Endothelial cell of hepatic sinusoid (primary cell): ENCODE results near the gene TRIOBP.

Experiments
- in situ Hi-C: cut with HindIII; loops from 2 replicates; pipeline ENCODE4 v1.10.0; 2017; ENCODE audit warnings: low sequenced_read_pairs

Gene TRIOBP

GRCh38 chr22:37823134-37823985 lies 126.5 kb downstream of the TRIOBP start, which contains the start of gene GALR3:
TSS of gene GALR3 (plus strand) at chr22:37823382. CDS start at chr22:37823407, 25 bp downstream.
- in situ Hi-C loops: no loop called here

GRCh38 chr22:37824674-37825641 lies 128.1 kb downstream of the TRIOBP start:
- in situ Hi-C loops: no loop called here
